GM23338 (cell line): Measurements from ENCODE around the gene PITPNC1. TPM values are rescaled to one million over a fixed set of nuclear protein-coding genes. Genes with fewer than 3 reads are reported as not detected.

Experiments
- ATAC-seq: fragments of 200-7000 bp; cut with Tn5 transposase; 3 replicates; pipeline ENCODE4 v1.9.1; 2020
- DNase-seq: peaks from one replicate; pipeline ENCODE4 v3.0.0-alpha.2; 2015; ENCODE audit warnings: low spot score
- H2AFZ ChIP-seq: fragments of 200-600 bp; sonication (generic); 2 replicates; pipeline ENCODE4 v1.8.0; 2016; ENCODE audit warnings: antibody characterized with exemption, mild to moderate bottlenecking, moderate library complexity
- H3F3A ChIP-seq: fragments of 200-600 bp; sonication (generic); replicated peaks from 2 replicates; pipeline ENCODE4 v1.8.0; 2017; ENCODE audit warnings: antibody characterized with exemption, mixed run types, low read depth
- H3K27ac ChIP-seq: fragments of 200-600 bp; sonication (generic); 2 replicates; pipeline ENCODE4 v1.6.1; 2016; ENCODE audit warnings: low read depth
- H3K27me3 ChIP-seq: fragments of 200-600 bp; sonication (generic); 2 replicates; pipeline ENCODE4 v1.8.0; 2016; ENCODE audit warnings: mild to moderate bottlenecking, mixed run types, moderate library complexity; ENCODE audit not compliant: insufficient read depth
- H3K36me3 ChIP-seq: fragments of 200-600 bp; sonication (generic); 2 replicates; pipeline ENCODE4 v1.8.0; 2016; ENCODE audit warnings: mild to moderate bottlenecking; ENCODE audit not compliant: insufficient read depth
- H3K4me1 ChIP-seq: fragments of 200-600 bp; sonication (generic); 2 replicates; pipeline ENCODE4 v1.8.0; 2016; ENCODE audit warnings: mild to moderate bottlenecking, moderate library complexity; ENCODE audit not compliant: insufficient read depth
- H3K4me2 ChIP-seq: fragments of 200-600 bp; sonication (generic); 2 replicates; pipeline ENCODE4 v1.7.1; 2017; ENCODE audit warnings: mixed run types
- H3K4me3 ChIP-seq: fragments of 200-600 bp; sonication (generic); 2 replicates; pipeline ENCODE4 v1.6.1; 2016; ENCODE audit warnings: mixed run types
- H3K79me2 ChIP-seq: fragments of 200-600 bp; sonication (generic); replicated peaks from 2 replicates; pipeline ENCODE4 v1.8.0; 2017; ENCODE audit warnings: mild to moderate bottlenecking; ENCODE audit not compliant: insufficient read depth
- H3K9me2 ChIP-seq: fragments of 200-600 bp; sonication (generic); 2 replicates; pipeline ENCODE4 v1.8.0; 2017; ENCODE audit not compliant: insufficient read depth
- H4K20me1 ChIP-seq: fragments of 200-600 bp; sonication (generic); replicated peaks from 2 replicates; pipeline ENCODE4 v1.8.0; 2017; ENCODE audit warnings: mild to moderate bottlenecking; ENCODE audit not compliant: insufficient read depth
- H3K27ac Mint-ChIP-seq: 2 replicates; pipeline ENCODE4 v1.8.0; 2020; ENCODE audit warnings: inconsistent platforms, mild to moderate bottlenecking, moderate library complexity, mixed read lengths
- H3K27me3 Mint-ChIP-seq: 3 replicates; pipeline ENCODE4 v1.8.0; 2022; ENCODE audit warnings: low read depth, mild to moderate bottlenecking, moderate library complexity, mixed read lengths, inconsistent platforms; ENCODE audit not compliant: insufficient read depth, poor library complexity
- H3K36me3 Mint-ChIP-seq: 3 replicates; pipeline ENCODE4 v1.8.0; 2021; ENCODE audit warnings: low read depth, mild to moderate bottlenecking, inconsistent platforms, moderate library complexity, mixed read lengths
- H3K4me1 Mint-ChIP-seq: 3 replicates; pipeline ENCODE4 v1.8.0; 2020; ENCODE audit warnings: mild to moderate bottlenecking, inconsistent platforms, mixed read lengths
- H3K4me3 Mint-ChIP-seq: 3 replicates; pipeline ENCODE4 v1.8.0; 2021; ENCODE audit warnings: moderate library complexity, mild to moderate bottlenecking, inconsistent platforms, mixed read lengths
- H3K9me3 Mint-ChIP-seq: 3 replicates; pipeline ENCODE4 v1.8.0; 2020; ENCODE audit warnings: moderate library complexity, mild to moderate bottlenecking, inconsistent platforms, mixed read lengths
- STAT1 ChIP-seq: IDR thresholded peaks from one replicate; pipeline ENCODE4 v1.6.1; 2016; ENCODE audit warnings: antibody characterized with exemption; ENCODE audit not compliant: unreplicated experiment
- ZNF331 ChIP-seq: fragments of 250-450 bp; sonication (Bioruptor Pico); IDR thresholded peaks from 2 replicates; pipeline ENCODE4 v1.5.0; 2020; ENCODE audit warnings: low read depth, mild to moderate bottlenecking, moderate library complexity
- polyA plus RNA-seq: library from polyadenylated mRNA; unstranded; fragments of >200 nt; fragmentation: Nextera tagmentation; extraction: Ambion mirVana; gene quantifications from 2 replicates; pipeline ENCODE4 v1.2.1, GENCODE V29; 2016
- total RNA-seq: library from RNA; depleted of rRNA; stranded (reverse); fragments of >200 nt; shearing (Covaris generic); gene quantifications from 2 replicates; pipeline ENCODE4 v1.2.3, GENCODE V29; 2014
- TF ChIP-seq, protein P1 (sequence below): fragments of 250-450 bp; sonication (Bioruptor Pico); IDR thresholded peaks from 2 replicates; pipeline ENCODE4 v1.5.0; 2020; ENCODE audit warnings: mild to moderate bottlenecking, moderate library complexity
- TF ChIP-seq, protein P2 (sequence below): IDR thresholded peaks from one replicate; pipeline ENCODE4 v1.6.1; 2018; ENCODE audit warnings: antibody characterized with exemption; ENCODE audit not compliant: unreplicated experiment

The PITPNC1 gene
- total and polyA plus RNA-seq, 2 experiments from 2014 or later = 23.0 to 32.6 TPM

DNA sequence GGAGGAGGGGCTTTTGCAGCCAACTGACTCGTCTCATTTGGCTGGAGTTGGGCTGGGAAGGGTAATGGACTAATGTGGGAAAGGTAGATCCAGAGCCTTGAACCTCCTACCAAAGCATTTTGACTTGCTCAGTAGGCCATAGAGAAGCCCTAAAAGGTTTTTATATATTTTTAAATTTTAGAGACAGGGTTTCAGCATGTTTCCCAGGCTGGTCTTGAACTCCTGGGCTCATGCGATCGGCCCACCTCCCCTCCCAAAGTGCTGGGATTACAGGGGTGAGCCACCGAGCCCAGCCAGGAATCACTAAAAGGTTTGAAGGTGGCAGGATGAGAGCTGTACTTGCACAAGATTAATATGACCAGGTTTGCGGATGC, 2.0 kb upstream of the PITPNC1 start (continued):
- TF ChIP-seq, protein P1, sequence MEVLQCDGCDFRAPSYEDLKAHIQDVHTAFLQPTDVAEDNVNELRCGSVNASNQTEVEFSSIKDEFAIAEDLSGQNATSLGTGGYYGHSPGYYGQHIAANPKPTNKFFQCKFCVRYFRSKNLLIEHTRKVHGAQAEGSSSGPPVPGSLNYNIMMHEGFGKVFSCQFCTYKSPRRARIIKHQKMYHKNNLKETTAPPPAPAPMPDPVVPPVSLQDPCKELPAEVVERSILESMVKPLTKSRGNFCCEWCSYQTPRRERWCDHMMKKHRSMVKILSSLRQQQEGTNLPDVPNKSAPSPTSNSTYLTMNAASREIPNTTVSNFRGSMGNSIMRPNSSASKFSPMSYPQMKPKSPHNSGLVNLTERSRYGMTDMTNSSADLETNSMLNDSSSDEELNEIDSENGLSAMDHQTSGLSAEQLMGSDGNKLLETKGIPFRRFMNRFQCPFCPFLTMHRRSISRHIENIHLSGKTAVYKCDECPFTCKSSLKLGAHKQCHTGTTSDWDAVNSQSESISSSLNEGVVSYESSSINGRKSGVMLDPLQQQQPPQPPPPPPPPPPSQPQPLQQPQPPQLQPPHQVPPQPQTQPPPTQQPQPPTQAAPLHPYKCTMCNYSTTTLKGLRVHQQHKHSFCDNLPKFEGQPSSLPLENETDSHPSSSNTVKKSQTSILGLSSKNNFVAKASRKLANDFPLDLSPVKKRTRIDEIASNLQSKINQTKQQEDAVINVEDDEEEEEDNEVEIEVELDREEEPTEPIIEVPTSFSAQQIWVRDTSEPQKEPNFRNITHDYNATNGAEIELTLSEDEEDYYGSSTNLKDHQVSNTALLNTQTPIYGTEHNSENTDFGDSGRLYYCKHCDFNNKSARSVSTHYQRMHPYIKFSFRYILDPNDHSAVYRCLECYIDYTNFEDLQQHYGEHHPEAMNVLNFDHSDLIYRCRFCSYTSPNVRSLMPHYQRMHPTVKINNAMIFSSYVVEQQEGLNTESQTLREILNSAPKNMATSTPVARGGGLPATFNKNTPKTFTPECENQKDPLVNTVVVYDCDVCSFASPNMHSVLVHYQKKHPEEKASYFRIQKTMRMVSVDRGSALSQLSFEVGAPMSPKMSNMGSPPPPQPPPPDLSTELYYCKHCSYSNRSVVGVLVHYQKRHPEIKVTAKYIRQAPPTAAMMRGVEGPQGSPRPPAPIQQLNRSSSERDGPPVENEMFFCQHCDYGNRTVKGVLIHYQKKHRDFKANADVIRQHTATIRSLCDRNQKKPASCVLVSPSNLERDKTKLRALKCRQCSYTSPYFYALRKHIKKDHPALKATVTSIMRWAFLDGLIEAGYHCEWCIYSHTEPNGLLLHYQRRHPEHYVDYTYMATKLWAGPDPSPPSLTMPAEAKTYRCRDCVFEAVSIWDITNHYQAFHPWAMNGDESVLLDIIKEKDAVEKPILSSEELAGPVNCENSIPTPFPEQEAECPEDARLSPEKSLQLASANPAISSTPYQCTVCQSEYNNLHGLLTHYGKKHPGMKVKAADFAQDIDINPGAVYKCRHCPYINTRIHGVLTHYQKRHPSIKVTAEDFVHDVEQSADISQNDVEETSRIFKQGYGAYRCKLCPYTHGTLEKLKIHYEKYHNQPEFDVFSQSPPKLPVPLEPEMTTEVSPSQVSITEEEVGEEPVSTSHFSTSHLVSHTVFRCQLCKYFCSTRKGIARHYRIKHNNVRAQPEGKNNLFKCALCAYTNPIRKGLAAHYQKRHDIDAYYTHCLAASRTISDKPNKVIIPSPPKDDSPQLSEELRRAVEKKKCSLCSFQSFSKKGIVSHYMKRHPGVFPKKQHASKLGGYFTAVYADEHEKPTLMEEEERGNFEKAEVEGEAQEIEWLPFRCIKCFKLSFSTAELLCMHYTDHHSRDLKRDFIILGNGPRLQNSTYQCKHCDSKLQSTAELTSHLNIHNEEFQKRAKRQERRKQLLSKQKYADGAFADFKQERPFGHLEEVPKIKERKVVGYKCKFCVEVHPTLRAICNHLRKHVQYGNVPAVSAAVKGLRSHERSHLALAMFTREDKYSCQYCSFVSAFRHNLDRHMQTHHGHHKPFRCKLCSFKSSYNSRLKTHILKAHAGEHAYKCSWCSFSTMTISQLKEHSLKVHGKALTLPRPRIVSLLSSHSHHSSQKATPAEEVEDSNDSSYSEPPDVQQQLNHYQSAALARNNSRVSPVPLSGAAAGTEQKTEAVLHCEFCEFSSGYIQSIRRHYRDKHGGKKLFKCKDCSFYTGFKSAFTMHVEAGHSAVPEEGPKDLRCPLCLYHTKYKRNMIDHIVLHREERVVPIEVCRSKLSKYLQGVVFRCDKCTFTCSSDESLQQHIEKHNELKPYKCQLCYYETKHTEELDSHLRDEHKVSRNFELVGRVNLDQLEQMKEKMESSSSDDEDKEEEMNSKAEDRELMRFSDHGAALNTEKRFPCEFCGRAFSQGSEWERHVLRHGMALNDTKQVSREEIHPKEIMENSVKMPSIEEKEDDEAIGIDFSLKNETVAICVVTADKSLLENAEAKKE (CRISPR knock-in tag) = no peak
- no peak for TF ChIP-seq STAT1
- TF ChIP-seq, protein P2, sequence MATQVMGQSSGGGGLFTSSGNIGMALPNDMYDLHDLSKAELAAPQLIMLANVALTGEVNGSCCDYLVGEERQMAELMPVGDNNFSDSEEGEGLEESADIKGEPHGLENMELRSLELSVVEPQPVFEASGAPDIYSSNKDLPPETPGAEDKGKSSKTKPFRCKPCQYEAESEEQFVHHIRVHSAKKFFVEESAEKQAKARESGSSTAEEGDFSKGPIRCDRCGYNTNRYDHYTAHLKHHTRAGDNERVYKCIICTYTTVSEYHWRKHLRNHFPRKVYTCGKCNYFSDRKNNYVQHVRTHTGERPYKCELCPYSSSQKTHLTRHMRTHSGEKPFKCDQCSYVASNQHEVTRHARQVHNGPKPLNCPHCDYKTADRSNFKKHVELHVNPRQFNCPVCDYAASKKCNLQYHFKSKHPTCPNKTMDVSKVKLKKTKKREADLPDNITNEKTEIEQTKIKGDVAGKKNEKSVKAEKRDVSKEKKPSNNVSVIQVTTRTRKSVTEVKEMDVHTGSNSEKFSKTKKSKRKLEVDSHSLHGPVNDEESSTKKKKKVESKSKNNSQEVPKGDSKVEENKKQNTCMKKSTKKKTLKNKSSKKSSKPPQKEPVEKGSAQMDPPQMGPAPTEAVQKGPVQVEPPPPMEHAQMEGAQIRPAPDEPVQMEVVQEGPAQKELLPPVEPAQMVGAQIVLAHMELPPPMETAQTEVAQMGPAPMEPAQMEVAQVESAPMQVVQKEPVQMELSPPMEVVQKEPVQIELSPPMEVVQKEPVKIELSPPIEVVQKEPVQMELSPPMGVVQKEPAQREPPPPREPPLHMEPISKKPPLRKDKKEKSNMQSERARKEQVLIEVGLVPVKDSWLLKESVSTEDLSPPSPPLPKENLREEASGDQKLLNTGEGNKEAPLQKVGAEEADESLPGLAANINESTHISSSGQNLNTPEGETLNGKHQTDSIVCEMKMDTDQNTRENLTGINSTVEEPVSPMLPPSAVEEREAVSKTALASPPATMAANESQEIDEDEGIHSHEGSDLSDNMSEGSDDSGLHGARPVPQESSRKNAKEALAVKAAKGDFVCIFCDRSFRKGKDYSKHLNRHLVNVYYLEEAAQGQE = no peak

DNA sequence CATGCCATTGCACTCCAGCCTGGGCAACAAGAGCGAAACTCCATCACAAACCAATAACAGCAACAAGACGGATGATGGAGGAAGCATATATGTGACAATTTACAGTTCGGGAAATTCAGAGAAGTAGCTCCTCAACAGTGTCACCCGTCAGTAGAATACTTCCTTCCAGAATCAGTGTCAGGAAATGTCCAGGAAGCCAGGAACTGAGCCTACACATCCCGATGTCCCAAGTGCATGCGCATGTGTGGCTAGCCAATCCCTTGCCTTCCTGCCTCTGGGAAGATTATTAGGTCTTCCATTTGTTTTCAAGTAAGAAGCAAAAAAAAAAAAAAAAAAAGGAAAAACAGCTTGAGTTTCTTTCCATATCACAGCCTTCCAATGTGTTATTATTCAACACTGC, 1.4 kb upstream of the PITPNC1 start:
- DNase-seq (no peak), ATAC-seq (no peak)
- Mint-ChIP-seq H3K9me3 (peaks cover 9% of the 10 kb centered on the region; the same call in 2 of the 3 replicates), H3K36me3 (peaks cover 18% of the 10 kb centered on the region), H3K27ac (no peak overlapping the region), H3K4me3 (peak overlapping the region; percentile 88; the same call in 2 of the 3 replicates), H3K4me1 (peaks cover 33% of the 10 kb centered on the region), H3K27me3 (peaks cover 15% of the 10 kb centered on the region)
- peaks cover 21% of the 10 kb centered on the region; the same call in 1 of the 2 replicates for H3F3A ChIP-seq
- no peaks in the 10 kb centered on the region for H3K27me3 ChIP-seq
- H3K4me3 ChIP-seq = peak overlapping the region; percentile 91
- no peaks in the 10 kb centered on the region for H3K9me2 ChIP-seq
- no peak overlapping the region for H2AFZ ChIP-seq
- H3K79me2 ChIP-seq = peaks cover 25% of the 10 kb centered on the region
- H4K20me1 ChIP-seq = no peaks in the 10 kb centered on the region
- H3K27ac ChIP-seq = no peak overlapping the region
- no peaks in the 10 kb centered on the region for H3K36me3 ChIP-seq
- H3K4me1 ChIP-seq = peaks cover 16% of the 10 kb centered on the region
- peak overlapping the region; percentile 95 for H3K4me2 ChIP-seq
- no peak for TF ChIP-seq ZNF331
- TF ChIP-seq, protein P2 = no peak
